HG02840 (cell line): ENCODE results near the gene BRMS1.

Source experiments
- ATAC-seq: cut with Tn5 transposase; IDR thresholded peaks from one replicate; pipeline ENCODE4 v1.9.1; 2021; ENCODE audit warnings: mild to moderate bottlenecking, moderate library complexity, moderate number of reproducible peaks; ENCODE audit not compliant: unreplicated experiment, low FRiP score

Gene BRMS1

DNA sequence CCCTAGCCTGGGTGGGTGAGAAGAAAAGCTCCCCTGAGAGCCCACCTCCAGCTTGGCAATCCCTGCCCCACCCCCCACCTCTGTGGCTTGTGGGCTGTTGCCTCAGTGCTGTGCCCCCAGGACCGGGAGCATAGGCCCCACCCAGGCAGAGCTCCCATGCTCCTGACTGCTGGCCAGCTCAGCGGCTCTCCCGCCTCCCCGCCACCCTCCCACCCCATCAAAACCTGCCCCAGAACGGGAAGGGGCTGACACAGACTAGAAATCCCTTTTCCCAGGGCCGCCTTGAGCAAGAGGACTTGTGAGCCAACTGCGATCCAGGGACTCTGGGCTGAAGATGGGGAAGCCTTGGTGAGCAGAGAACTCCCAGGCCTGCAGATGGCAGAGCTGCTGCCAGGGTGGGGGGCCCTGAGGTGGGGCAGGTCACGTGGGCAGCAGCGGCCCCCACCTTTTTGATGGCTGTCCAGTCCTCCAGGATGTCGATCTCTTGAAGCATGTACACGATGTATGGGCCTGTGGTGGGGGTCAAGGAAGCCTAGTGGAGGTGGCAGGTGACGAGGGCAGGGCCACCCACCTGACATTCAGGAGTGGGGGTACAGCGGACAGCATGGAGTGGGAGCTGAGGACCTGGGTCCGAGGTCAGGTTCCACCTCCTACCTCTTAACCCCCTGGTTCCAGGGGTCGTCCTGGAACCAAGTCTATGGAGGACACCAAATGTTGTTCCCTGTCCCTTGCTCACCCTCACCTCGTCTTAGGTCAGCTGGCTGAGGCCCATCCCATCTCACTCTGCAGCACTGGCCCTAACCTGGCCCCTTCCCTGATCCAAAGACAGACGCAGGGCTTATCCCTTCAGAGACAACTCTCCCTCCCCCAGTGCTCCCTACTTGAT is 6.4 kb downstream of the BRMS1 start:
- no peak for ATAC-seq

DNA sequence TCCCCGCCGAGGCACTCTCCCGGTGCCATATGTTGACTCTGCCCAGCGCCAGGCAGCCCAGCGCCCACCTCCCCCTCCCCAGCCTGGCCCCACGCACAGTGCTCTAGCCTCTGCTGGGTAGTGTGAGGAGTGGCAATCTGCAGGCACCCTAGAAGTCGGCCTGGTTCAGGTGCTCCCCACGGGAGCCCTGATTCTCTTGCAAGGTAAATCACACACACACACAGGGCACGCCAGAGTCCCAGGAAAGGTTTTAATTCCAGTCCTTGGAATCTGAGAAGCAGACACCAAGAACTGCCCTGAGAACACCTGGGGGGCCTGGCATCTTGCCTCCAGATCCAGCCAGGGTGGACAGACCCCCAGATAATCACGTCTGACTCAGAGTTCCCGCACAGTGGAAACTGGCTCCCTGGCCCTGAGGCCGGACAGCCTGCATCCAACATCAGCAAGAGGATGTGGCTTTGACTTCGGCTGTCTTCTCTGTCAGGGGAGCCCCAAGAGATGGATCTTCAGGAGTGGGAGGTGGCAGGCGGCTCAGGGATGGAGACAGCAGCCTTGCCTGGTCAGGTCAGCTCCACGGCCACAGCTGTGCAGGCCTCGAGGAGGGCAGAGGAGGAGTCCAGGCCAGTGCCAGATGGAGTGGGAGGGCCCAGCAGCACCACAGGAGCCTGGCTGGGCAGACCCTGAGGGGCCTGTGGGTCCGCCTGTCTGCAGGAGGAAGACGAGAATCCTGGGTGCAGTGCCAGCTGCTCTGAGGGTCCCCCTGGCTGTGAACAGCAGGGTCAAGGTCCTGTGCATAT is 7.6 kb downstream of the BRMS1 start:
- ATAC-seq: no peak

- ATAC-seq: no peak
These were observed 8.4 kb downstream of the BRMS1 start, which contains the start of gene RIN1 for GRCh38 chr11:66336234-66337102. RIN1 (minus strand) TSS chr11:66336434; CDS start chr11:66336402, 32 bp downstream.

- ATAC-seq: no peak
These were observed 9.2 kb downstream of the BRMS1 start for GRCh38 chr11:66335531-66336233.

GRCh38 chr11:66334605-66335442 is 10.1 kb downstream of the BRMS1 start:
- ATAC-seq: no peak

DNA sequence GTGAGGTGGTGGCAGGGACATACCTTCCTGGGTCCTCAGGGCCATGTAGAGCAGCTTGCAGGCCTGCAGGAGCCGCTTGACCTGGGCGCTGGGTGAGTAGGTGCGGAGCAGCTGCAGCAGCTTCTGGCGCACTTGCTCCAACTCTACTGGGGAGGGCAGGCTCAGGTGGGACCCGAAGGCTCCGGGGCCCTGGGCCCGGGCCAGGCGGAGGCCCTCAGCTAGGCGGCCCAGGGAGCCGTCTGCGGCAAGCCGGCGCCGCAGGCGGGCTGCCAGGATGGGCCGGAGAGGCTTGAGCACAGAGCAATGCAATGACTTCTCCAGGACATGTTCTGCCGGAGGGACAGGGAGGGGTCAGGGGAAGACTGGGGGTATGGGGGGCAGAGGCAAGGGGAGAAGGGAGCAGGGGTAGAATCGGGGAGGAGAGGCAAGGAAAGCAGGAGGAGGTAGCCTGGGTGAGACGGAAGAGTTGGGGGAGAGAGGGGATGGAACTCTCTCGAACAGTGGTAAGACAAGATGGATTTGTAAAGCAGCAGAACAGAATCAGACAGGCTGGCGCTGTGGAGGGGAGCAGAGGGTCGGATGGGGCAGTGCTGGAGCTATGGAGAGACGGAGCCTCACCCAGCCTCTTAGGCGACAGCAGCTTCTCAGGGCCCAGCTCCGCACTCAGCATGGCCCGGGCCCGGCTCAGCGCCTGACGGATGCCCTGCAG is 10.9 kb downstream of the BRMS1 start:
- ATAC-seq: no peak

DNA sequence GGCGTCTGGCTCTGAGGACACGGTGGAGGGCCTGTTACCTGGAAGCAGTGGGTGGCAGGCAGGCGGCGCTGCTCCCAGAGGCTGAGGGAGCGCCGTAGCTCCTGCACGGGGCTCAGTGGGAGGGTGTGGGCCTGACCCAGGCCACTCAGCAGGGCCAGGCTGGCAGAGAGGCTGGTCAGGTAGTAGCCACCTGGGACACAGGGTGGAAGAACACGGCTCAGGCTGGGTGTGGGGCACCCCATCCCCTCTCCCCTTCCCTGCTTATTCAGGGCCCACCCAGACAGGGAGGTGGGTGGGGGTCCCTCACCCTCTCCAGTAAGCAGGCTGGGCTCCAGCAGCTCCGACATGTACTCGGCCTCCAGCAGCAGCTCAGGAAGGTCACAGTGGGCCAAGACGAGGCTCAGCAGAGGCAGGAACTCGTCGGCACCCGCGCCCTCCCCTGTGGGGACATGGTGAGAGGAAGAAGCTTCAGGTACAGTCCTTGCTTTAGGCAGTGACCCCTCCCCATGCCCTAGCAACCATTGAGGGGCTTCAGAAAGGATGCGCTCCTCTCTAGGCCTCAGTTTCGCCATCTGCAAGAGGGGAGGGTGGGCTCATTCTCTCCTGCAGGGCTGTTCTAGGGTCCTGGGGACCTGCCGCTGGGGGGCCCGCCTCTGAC is 11.6 kb downstream of the BRMS1 start:
- no peak for ATAC-seq

DNA sequence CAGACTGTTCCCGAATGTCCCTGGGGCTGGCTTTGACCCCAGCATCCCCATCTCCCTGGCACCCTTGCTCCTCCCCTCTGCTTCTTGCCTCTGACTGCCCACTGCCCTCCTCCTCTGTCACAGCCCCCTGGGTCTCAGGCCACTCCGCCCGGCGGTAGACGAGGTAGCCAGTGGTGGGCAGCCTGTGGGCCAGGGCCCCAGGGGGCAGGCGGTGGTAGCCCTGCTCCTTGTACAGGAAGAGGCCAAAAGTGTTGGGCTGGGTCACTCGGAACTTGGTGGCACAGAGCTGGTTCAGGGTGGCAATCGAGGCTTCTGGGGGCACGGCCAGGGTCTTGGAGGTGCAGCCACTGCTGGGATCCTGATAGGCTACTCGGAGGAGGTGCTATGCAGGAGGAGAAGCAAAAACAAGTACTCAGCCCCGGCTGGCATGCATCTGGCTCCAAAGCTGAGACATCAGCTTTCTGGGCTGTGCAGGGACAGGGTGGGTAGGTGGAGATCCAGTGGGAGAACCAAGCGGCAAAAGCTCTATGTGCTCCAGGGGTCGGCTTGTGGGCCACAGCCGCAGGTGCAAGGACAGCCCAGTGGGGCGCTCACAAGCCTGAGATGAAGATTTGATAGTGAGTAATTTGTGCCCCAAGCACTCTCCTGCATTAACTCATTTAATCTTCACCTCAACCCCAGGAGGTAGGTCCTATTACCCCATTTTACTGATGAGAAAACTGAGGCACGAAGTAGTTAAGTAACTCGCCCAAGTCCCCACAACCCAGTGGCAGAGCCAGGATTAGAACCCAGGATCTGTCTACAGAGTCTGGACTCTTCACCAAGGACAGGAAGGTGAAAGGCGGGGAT is 12.3 kb downstream of the BRMS1 start:
- ATAC-seq: no peak

- ATAC-seq: no peak
These were observed 13.1 kb downstream of the BRMS1 start for GRCh38 chr11:66331542-66332370.

- no peak for ATAC-seq
These were observed 14.0 kb downstream of the BRMS1 start for GRCh38 chr11:66330931-66331330.

- ATAC-seq: no peak
These were observed 15.7 kb downstream of the BRMS1 start for GRCh38 chr11:66329165-66329673.

- no peak for ATAC-seq
These were observed 16.4 kb downstream of the BRMS1 start for GRCh38 chr11:66328302-66329144.

GRCh38 chr11:66328031-66328301 is 16.9 kb downstream of the BRMS1 start:
- ATAC-seq: no peak

GRCh38 chr11:66327171-66328030 is 17.5 kb downstream of the BRMS1 start:
- ATAC-seq: no peak
